Upper lobe of left lung (tissue), 6 donors: ENCODE results near the gene DOHH. TPM values are rescaled to one million over a fixed set of nuclear protein-coding genes. Genes with fewer than 3 reads are reported as not detected.

Experiments
- ATAC-seq, 2 donors: fragments of 200-7000 bp; cut with Tn5 transposase; one replicate each; pipeline ENCODE4 v1.9.1; 2022; ENCODE audit warnings: mild to moderate bottlenecking in 2 of 2, moderate library complexity in 2 of 2; ENCODE audit not compliant: low FRiP score in 2 of 2
- DNase-seq, 2 donors: peaks; one replicate each; pipeline ENCODE4 v3.0.0-alpha.2; 2019 to 2020
- H3K27ac ChIP-seq, 4 donors: fragments of 200-600 bp; sonication (generic); one replicate each; pipeline ENCODE4 v1.5.1; 2016 to 2019
- H3K27me3 ChIP-seq, 4 donors: fragments of 200-600 bp; sonication (generic); one replicate each; pipeline ENCODE4 v1.5.1; 2017 to 2019
- H3K36me3 ChIP-seq, 4 donors: fragments of 200-600 bp; sonication (generic); one replicate each; pipeline ENCODE4 v1.5.1; 2016 to 2019
- H3K4me1 ChIP-seq, 4 donors: fragments of 200-600 bp; sonication (generic); one replicate each; pipeline ENCODE4 v1.5.1; 2018 to 2019
- H3K4me3 ChIP-seq, 4 donors: fragments of 200-600 bp; sonication (generic); one replicate each; pipeline ENCODE4 v1.5.1; 2017 to 2019; ENCODE audit warnings: mild to moderate bottlenecking in 2 of 4, moderate library complexity in 1 of 4
- H3K9me3 ChIP-seq, 4 donors: fragments of 200-600 bp; sonication (generic); one replicate each; pipeline ENCODE4 v1.5.1; 2018 to 2019
- EP300 ChIP-seq, 4 donors: sonication (generic); formaldehyde crosslinking; IDR thresholded peaks; one replicate each; pipeline ENCODE4 v1.5.1; 2017; ENCODE audit warnings: antibody characterized with exemption in 4 of 4, control low read depth in 2 of 4
- POLR2A ChIP-seq, 4 donors: fragments of 450-650 bp; IDR thresholded peaks; one replicate each; pipeline ENCODE4 v1.5.1; 2016 to 2017; ENCODE audit warnings: antibody characterized with exemption in 4 of 4, mild to moderate bottlenecking in 2 of 4
- POLR2AphosphoS5 ChIP-seq, 2 donors: sonication (generic); formaldehyde crosslinking; IDR thresholded peaks; one replicate each; pipeline ENCODE4 v1.5.1; 2017; ENCODE audit warnings: antibody characterized with exemption in 2 of 2
- WGBS, 2 donors: methylation state at CpG; one replicate each; pipeline ENCODE4 v1.1.5; 2017 to 2018; 5-methylcytosine and 5-hydroxymethylcytosine counted together
- total RNA-seq, 6 donors: library from RNA; depleted of rRNA in 4 of 6; stranded (reverse); fragments of >200 nt in 4 of 6; gene quantifications; one replicate each; pipeline versions ENCODE4 v1.1.0 to v1.2.1, GENCODE V29; 2016 to 2021
- TF ChIP-seq, protein P1 (sequence below), 6 experiments: fragments of 450-650 bp in 4 of 6; fragments of 200-600 bp in 2 of 6; sonication (generic) in 2 of 6; IDR thresholded peaks; one replicate each; pipeline ENCODE4 v1.5.1; 2016 to 2019; ENCODE audit warnings: antibody characterized with exemption in 6 of 6
- donor health status: DM: no; HTN: no; CAD: no; lungs with moderate emphysema.
- donor health status: DM: no; HTN: yes; CAD: no; lungs with severe emphysema.

The DOHH gene
- total RNA-seq, 6 donors from 2014 or later = 13.3 to 26.8 (median 17.3) TPM

DNA sequence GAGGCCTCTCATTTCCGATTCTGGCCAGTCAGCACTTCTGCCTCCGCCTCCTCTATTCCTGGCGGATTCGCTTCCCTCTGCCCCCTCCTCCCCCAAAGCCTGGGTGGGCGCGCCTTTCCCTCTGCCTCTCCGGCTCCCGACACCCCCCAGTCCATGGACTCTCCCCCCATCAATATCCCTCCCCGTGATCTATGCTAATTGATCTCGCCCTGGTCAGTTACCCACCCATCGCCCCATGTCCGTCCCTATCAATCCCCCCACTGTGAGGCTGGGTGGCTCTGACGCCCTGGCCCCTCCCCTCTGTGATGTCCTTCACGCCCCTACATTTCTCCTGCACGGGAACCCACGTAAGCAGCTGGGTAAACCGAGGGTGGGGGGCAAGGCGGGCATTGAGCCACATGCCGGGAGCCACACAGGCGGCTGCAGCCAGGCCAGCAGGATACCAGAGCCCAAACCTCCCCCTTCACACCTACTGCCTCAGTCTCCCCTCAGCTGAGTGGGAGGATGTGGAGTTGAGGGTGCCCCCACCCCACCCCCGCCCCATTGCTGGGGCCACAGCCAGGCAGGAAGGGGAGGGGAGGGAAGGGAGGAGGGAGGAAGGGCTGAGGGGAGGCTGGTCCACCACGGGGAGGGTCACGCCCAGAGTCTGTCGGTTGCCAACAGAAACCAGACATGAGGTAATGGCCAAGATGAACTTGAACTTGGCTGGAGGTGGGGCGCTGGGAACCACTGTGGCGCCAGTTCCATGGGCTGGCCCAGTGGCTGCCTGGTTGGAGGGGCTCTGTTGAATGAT, 41.2 kb downstream of the DOHH start:
- Histone ChIP-seq H3K4me1 (peaks cover 23 to 42% (median 32%) of the 10 kb centered on the region in 4 donors), H3K4me3 (peak overlapping the region in 1 of 4 donors; percentile 23), H3K9me3 (no peaks in the 10 kb centered on the region), H3K36me3 (peaks cover 9 to 75% (median 53%) of the 10 kb centered on the region in 4 donors), H3K27ac (peak overlapping the region; percentile 85 to 91 (median 88)), H3K27me3 (no peaks in the 10 kb centered on the region)
- WGBS, 2 donors = 30 to 35% methylated on average over 23 to 25 of the region's 26 CpGs
- TF ChIP-seq POLR2A (IDR thresholded peaks at IDR 0.05) = no peak
- TF ChIP-seq POLR2AphosphoS5 (IDR thresholded peaks at IDR 0.05) = peak; percentile 19 to 79
- TF ChIP-seq EP300 (IDR thresholded peaks at IDR 0.05) = peak in 2 of 4 donors; percentile 7 to 70
- ATAC-seq = peak; percentile 86 to 90
- DNase-seq = peak; percentile 74 to 79

DNA sequence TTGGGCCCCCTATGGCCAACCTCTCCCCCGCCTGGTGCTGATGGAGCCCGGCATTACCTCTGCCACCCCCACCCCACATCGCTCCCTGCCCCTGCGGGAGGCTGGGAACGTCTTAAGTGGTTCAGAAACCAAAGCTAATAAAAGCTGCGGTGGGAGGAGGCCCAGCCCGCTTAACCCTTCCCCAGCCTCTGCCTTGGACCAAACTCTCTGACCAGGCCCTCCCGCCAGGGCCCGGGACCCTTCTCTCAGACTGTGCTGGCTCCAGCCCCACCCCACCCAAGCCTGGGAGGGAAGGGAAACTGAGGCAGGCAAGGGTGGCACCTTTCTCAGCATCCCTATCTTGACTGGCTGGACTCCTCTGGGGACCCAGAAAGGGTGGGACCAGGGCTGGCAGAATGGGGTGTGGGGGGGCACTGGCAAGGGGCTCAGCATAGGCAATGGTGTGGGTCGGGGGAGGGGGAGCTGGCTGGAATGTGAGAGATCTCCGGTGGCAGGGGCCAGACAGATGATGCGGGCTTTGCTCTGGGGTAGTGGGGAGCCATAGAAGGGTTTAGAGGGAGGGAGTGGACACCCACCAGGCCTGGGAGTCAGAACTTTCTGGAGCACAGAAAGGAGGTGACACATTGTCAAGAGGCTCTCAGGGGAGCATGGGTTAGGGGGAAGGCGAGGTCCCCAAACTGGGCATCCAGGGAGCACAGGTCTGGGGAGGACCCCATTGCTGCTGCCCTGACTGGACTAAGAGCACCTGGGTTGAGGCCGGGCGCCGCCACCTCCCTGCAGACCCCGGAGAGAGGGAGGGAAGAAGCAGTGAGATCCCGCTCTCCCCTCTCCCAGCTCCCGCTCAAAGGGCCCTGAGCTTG, 42.0 kb downstream of the DOHH start:
- no peak overlapping the region for H3K4me3 ChIP-seq
- TF ChIP-seq, protein P1, sequence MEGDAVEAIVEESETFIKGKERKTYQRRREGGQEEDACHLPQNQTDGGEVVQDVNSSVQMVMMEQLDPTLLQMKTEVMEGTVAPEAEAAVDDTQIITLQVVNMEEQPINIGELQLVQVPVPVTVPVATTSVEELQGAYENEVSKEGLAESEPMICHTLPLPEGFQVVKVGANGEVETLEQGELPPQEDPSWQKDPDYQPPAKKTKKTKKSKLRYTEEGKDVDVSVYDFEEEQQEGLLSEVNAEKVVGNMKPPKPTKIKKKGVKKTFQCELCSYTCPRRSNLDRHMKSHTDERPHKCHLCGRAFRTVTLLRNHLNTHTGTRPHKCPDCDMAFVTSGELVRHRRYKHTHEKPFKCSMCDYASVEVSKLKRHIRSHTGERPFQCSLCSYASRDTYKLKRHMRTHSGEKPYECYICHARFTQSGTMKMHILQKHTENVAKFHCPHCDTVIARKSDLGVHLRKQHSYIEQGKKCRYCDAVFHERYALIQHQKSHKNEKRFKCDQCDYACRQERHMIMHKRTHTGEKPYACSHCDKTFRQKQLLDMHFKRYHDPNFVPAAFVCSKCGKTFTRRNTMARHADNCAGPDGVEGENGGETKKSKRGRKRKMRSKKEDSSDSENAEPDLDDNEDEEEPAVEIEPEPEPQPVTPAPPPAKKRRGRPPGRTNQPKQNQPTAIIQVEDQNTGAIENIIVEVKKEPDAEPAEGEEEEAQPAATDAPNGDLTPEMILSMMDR (IDR thresholded peaks at IDR 0.05) = no peak
- TF ChIP-seq EP300 (IDR thresholded peaks at IDR 0.05) (no peak), POLR2AphosphoS5 (IDR thresholded peaks at IDR 0.05) (no peak), POLR2A (IDR thresholded peaks at IDR 0.05) (no peak)
- 64 to 70% methylated on average over 14 to 17 of the region's 19 CpGs for whole genome bisulfite sequencing, 2 donors
- DNase-seq (peak in 1 of 2 donors; percentile 74), ATAC-seq (peak in 1 of 2 donors; percentile 16)
- peaks cover 17 to 75% (median 53%) of the 10 kb centered on the region in 4 donors for H3K36me3 ChIP-seq
- H3K9me3 ChIP-seq = no peaks in the 10 kb centered on the region
- H3K27me3 ChIP-seq = no peaks in the 10 kb centered on the region
- peak overlapping the region; percentile 85 to 91 (median 88) for H3K27ac ChIP-seq
- H3K4me1 ChIP-seq = peaks cover 23 to 42% (median 32%) of the 10 kb centered on the region in 4 donors

DNA sequence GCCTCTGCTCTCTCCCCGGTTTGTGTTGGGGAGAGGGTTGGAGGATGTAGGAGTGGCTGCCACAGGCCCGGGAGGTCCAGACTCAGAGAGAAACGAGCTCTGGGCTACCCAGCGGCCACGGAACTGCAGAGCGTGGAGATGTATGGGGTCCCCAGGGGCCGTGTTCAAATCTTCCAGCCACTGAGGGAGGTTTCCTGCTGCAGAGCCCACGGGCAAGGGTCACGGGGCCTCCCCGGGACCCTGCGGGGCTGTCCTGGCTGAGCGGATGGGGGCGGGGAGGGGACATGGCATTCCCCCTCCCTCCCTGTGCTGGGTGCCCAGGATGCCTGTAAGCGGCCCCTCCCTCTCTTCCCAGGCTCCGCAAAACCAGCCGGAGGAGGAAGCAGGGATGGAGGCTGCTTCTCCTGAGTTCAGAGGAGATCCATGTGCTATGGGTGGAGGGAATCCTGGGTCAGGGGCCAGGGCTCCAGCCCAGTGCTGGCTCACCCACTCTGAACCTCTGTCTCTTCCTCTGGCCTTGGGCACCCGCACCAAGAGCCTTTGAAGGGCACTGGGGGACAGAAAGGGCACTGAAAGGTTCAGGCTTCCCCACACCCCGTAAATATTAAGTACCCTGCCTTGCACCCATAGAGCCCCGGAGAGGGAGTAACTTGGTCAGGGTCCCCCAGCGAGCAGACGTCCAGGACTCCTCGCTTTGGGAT, 42.8 kb downstream of the DOHH start:
- ATAC-seq = no peak
- H3K27ac ChIP-seq = peak overlapping the region; percentile 85 to 91 (median 88)
- TF ChIP-seq POLR2AphosphoS5 (IDR thresholded peaks at IDR 0.05) = peak in 1 of 2 donors; percentile 5
- TF ChIP-seq, protein P1 (IDR thresholded peaks at IDR 0.05) = no peak
- no peak for TF ChIP-seq EP300 (IDR thresholded peaks at IDR 0.05)
- no peaks in the 10 kb centered on the region for H3K27me3 ChIP-seq
- H3K4me1 ChIP-seq = peaks cover 23 to 42% (median 32%) of the 10 kb centered on the region in 4 donors
- H3K9me3 ChIP-seq = no peaks in the 10 kb centered on the region
- 60 to 66% methylated on average over 16 to 22 of the region's 22 CpGs for WGBS, 2 donors
- H3K36me3 ChIP-seq = peaks cover 17 to 75% (median 53%) of the 10 kb centered on the region in 4 donors
- no peak overlapping the region for H3K4me3 ChIP-seq
- peak in 1 of 2 donors; percentile 18 for DNase-seq

DNA sequence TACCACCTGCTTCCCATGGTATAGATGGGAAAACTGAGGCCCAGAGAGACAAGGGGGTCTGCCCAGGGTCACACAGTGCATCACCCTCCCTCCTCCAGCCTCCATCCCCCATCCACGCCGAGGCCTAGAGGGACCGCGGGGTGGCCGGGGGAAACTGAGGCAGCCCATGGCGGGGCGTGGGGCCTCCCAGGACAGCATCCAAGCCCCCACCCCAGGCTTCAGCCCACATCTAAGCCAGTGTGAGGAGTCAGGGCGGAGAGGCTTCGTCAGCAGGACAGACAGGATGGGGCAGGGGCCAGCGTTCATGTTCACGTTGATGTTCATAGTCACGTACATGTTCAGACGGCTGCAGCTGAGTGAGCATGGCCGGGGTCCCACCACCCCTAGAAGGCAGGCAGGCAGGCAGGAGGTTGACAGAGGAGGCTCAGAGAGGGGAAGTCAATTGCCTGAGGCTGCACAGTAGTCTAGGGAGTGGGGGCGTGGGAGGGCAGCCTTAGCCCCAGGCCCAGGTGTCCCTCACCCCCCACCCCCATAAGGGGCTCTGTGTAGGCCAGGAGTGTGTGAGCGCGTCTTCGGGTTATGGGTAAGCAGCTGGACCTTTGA, 43.4 kb downstream of the DOHH start:
- peaks cover 23 to 42% (median 32%) of the 10 kb centered on the region in 4 donors for H3K4me1 ChIP-seq
- ATAC-seq (no peak), DNase-seq (peak in 1 of 2 donors; percentile 55)
- peak overlapping the region; percentile 85 to 91 (median 88) for H3K27ac ChIP-seq
- H3K4me3 ChIP-seq = no peak overlapping the region
- peaks cover 22 to 75% (median 55%) of the 10 kb centered on the region in 4 donors for H3K36me3 ChIP-seq
- no peaks in the 10 kb centered on the region for H3K27me3 ChIP-seq
- 76 to 88% methylated on average over 10 to 18 of the region's 18 CpGs for WGBS, 2 donors
- TF ChIP-seq POLR2A (IDR thresholded peaks at IDR 0.05) = no peak
- TF ChIP-seq POLR2AphosphoS5 (IDR thresholded peaks at IDR 0.05) = no peak
- no peaks in the 10 kb centered on the region for H3K9me3 ChIP-seq

DNA sequence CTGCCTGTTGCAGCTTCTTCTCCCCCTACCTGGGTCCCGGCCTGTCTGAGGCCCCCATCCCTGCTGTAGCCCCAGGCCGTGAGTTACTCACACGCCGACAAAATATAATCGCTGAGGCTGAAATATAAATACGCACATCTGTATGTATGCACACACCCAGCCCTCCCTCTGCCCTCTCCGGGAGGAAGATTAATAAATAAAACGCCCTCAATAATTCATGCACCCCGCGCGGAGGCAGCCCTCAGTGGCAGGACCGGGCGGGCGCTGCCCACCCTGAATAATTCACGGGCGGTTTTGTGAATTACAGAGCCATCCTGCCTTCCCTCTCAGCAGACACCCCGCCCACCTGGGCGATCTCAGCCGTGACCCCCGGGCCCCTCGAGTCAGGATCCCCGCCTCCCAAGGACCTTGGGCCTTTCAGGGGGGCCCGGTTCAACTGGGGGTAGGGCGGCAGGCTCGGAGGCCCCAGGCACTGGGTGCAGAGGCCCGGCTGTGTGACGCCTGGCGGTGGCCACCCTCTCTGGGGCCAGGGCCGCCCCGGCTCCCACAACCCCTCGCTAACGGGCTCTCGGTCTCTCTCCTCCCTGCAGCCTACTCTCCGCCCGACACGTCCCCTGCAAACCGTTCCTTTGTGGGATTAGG, 44.4 kb downstream of the DOHH start:
- peak overlapping the region in 2 of 4 donors; percentile 85 to 91 for H3K27ac ChIP-seq
- no peaks in the 10 kb centered on the region for H3K27me3 ChIP-seq
- TF ChIP-seq, protein P1 (IDR thresholded peaks at IDR 0.05) = no peak
- TF ChIP-seq POLR2A (IDR thresholded peaks at IDR 0.05) (no peak), POLR2AphosphoS5 (IDR thresholded peaks at IDR 0.05) (no peak), EP300 (IDR thresholded peaks at IDR 0.05) (no peak)
- WGBS, 2 donors = 90 to 92% methylated on average over 21 to 33 of the region's 37 CpGs
- peaks cover 24 to 51% (median 39%) of the 10 kb centered on the region in 4 donors for H3K4me1 ChIP-seq
- DNase-seq (peak in 1 of 2 donors; percentile 67), ATAC-seq (no peak)
- H3K36me3 ChIP-seq = peaks cover 22 to 75% (median 56%) of the 10 kb centered on the region in 4 donors
- H3K4me3 ChIP-seq = no peak overlapping the region
- no peaks in the 10 kb centered on the region for H3K9me3 ChIP-seq
